ENCODE measurements around the gene PNKD.
"Not testable (repeated sequence)": the region's sequence is repeated elsewhere in the genome, so short reads cannot be mapped to it uniquely, and the experiment has no call there.

PNKD gene

GRCh38 chr2:218314764-218315163 is 44.4 kb downstream of the PNKD start:
- not testable (repeated sequence) for DNase-seq (ENCODE audit: low read depth in 4 of 4, low spot score in 1 of 4)

- no peak for DNase-seq (ENCODE audit: low read depth in 4 of 4, low spot score in 1 of 4)
These were observed 45.1 kb downstream of the PNKD start for GRCh38 chr2:218315397-218315796.

DNA sequence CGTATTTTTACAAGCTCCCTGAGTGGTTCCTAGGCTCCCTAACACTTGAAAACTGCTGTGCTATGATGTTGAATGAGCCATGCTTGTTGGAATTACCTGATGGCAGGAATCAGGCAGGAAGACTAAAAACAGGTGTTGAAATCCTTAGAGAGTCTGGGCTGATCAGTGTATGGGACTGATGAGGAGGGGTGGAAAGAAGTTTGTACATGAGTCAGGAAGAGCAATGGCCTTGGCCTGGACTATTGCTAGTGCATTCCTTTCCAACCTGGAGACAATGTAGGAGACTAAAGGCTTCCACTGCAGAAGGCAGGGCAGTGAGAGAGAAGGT is 46.9 kb downstream of the PNKD start:
- no peak for DNase-seq (ENCODE audit: low read depth in 4 of 4, low spot score in 1 of 4)

- DNase-seq (ENCODE audit: low read depth in 4 of 4, low spot score in 1 of 4), result no peak
These were observed 47.5 kb downstream of the PNKD start for GRCh38 chr2:218317835-218318234.

GRCh38 chr2:218318241-218318640 is 47.9 kb downstream of the PNKD start:
- DNase-seq (ENCODE audit: low read depth in 4 of 4, low spot score in 1 of 4), result no peak

DNA sequence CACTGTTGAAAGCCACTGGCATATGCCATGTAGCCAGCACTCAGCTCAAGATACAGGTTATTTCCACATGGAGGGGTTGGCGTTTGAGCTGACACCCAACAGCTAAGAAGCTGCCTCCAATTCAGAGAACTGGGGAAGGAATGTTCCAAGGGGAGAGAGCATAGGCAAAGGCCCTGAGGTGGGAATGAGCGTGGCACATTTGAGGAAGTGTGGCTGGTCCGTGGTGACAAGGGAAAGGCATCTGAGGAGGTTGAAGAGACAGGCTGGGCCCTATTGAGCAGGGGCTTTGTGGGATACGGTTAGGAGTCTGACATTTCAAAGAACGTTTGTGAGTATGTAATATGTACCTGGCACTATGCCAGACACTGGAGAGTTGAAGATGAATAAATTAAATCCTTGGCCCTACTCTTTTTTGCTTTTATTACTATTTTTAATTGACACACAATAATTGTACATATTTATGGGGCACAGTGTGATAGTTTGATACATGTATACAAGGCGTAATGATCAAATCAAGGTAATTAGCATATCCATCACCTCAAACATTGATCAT is 49.6 kb downstream of the PNKD start:
- no peak for DNase-seq (ENCODE audit: low read depth in 4 of 4, low spot score in 1 of 4)

DNA sequence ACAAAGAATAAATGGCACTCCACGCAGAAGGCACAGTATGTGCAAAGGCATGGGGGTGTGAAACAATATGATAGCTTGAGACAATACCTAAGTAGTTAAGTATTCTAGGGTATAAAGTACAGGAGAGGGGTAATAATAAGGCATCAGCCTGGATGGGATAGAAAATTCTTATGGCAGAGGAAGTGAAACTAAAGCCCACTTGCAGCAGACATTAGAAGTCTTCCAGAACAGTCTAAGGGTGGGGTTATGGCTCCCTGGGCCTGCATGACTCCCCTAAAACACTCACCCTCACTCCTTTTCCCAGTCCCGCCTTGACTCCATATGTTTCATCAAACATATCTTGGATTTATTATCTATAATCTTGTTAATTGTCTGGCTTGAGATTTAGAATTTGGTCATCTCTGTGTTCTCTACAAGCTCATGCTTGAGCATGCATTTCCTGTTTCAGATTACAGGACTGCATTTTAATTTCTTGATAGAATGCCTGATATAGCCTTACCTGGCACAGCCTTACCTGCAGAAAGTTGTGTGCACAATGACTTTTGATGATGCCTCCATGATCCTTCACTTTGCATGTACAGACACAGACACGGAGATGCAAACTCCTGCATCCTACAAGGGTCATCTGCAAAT is 50.5 kb downstream of the PNKD start:
- DNase-seq (ENCODE audit: low read depth in 4 of 4, low spot score in 1 of 4), result no peak

- peak; percentile 3 to 35 (median 32) for DNase-seq (ENCODE audit: low read depth in 4 of 4, low spot score in 1 of 4)
These were observed 52.6 kb downstream of the PNKD start for GRCh38 chr2:218322768-218323525.

DNA sequence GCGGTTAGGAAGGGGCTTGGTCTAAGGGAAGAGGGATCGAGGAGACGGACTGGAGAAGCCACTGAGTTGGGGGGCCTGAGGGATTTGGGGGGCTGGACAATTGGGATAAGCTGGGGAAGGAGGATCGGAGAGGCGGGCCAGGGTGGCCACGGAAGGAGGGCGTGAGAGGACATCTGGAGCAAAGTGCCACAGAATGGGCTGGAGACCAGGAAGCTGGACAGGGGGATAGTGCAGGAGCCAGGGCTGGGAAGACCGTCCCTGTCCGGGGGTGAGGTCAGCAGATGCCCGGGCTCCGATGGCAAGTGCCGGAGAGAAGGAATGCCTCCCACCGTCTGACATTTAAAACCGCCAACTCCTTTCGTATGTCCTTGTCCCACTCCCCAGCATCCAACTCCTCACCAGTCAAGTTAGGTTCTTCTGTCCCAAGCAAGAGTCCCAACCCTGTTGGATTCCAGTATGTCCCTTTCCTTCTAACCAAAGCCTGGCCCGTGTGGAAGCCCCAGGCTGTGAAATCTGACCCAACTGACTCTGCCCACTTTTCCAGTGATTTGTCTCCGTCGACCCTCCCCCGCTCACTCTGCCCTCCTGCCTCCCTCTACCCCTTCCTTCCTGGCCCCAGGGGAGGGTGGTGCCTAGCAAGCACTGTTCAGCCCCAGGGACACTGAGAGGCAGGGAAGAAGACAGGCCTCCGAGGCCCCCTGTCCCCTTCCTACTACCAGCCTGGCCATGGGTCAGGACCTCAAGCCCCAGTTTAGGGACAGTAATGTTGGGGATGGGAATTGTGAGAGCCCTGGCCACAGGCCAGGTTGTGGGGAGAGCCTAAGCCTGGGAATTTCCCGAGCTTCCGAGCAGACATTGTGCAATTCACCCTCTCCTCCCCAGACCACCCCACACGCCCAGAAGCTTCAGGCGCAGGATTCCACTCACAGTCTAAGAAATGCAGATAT is 53.5 kb downstream of the PNKD start:
- DNase-seq (ENCODE audit: low read depth in 4 of 4, low spot score in 1 of 4), result no peak

GRCh38 chr2:218325566-218326160 is 55.3 kb downstream of the PNKD start:
- no peak for DNase-seq (ENCODE audit: low read depth in 4 of 4, low spot score in 1 of 4)

DNA sequence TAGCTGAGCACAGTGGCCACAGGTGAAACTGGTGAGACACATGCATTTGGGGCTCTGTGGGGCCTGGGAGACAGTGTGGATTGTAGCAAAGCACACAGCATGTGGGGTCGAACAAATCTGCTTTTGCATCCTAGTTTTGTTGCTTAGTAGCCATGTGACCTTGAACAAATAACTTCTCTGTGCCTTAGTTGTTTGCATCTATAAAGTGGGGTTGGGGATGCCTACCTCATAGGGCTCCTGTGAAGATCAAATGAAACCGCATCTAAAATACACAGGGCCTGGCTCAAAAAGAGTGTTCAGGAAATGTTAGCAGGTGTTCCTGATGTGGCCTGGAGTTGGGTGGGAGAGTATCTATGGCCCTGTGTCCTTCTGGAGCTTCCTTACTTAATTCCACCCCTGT is 56.0 kb downstream of the PNKD start:
- DNase-seq (ENCODE audit: low read depth in 4 of 4, low spot score in 1 of 4), result no peak

GRCh38 chr2:218327451-218328210 is 57.3 kb downstream of the PNKD start:
- DNase-seq (ENCODE audit: low read depth in 4 of 4, low spot score in 1 of 4), result no peak

GRCh38 chr2:218328294-218328693 is 58.0 kb downstream of the PNKD start:
- no peak for DNase-seq (ENCODE audit: low read depth in 4 of 4, low spot score in 1 of 4)

DNA sequence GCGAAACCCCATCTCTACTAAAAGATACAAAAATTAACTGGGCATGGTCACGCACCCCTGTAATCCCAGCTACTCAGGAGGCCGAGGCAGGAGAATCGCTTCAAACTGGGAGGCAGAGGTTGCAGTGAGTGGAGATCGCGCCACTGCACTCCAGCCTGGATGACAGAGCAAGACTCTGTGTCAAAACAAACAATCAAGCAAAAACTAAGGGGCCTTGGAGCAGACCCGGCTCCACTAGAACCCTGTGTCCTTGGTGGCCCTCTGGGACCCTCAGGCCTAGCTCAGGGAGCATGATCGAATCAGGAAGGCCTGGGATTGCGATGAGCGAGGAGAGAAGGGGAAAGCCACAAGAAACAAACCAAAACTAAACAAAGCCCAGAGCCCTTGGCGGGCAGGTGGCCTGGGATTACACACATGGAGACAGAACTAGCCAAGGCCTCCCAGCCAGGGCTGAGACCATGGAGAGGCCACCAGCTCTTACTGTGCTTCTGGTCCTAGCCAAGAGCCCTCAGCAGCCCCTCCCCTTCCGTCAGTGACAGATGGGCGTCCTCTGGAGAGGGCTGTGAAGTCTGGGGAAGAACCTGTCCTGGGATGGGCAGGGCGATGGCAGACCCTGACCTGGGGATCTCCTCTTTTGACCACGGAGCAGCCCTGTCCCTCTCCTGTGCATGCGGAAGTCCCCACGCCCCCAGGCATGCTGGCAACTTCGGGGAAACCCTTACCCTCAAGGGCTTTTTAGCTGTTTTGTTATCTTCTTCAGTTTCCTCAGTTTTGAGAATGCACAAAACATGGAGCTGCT is 58.9 kb downstream of the PNKD start:
- no peak for DNase-seq (ENCODE audit: low read depth in 4 of 4, low spot score in 1 of 4)

DNA sequence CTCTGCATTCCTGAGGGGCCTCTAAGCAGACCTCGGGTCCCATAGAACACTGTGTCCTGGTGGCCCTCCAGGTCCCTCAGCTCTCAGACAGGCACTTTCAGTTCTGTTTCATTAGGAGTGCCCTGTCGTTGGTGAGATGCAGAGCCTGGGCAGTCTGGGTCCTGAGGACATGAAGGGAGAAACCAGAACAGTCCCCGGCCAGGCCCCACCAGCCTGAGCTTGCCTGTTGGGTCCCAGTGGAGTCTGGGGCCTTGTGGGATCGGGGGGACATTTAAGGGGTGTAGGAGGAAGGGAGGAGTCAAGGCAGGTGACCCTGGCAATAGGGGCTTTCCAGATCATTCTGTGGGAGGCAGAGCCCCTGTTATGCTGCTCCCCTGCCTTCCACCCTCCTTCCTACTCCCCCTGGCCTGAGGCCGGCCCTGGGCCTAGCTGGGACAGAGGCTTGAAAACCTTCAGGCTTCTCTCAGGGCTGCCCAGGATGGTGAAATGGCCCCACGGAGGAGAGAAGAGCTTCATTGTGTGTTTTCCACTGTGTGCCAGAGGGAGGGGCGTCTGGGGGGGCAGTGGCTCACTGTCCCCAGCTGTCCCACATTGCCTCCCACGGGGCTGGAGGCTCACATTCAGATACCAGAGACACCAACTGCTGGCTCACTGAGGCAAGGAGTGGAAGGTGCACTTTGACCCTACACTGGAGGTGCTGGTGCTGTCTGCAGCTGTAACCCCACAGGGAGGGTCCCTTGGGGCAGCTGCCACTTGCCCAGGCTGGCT is 59.7 kb downstream of the PNKD start:
- no peak for DNase-seq (ENCODE audit: low read depth in 4 of 4, low spot score in 1 of 4)

DNA sequence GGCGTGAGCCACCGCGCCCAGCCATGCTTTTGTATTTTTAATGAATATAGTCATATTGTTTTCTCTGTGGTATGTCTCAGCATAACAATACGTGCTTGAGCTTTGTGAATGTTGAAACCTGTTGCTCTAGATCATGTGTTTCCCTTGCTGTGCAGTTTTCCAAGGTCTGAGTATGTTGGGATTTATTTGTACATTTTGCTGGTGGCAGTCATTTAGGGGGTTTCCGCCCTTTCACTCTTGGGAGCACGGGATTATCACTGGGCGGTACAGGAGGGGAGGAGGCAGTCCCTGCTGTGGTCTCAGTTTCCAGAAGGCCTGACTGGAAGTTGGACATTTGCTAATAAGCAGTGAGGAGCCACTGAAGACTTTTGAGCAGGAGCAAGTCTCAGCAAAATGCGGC is 61.4 kb downstream of the PNKD start:
- no peak for DNase-seq (ENCODE audit: low read depth in 4 of 4, low spot score in 1 of 4)

GRCh38 chr2:218332288-218332687 is 62.0 kb downstream of the PNKD start:
- DNase-seq (ENCODE audit: low read depth in 4 of 4, low spot score in 1 of 4), result no peak

DNA sequence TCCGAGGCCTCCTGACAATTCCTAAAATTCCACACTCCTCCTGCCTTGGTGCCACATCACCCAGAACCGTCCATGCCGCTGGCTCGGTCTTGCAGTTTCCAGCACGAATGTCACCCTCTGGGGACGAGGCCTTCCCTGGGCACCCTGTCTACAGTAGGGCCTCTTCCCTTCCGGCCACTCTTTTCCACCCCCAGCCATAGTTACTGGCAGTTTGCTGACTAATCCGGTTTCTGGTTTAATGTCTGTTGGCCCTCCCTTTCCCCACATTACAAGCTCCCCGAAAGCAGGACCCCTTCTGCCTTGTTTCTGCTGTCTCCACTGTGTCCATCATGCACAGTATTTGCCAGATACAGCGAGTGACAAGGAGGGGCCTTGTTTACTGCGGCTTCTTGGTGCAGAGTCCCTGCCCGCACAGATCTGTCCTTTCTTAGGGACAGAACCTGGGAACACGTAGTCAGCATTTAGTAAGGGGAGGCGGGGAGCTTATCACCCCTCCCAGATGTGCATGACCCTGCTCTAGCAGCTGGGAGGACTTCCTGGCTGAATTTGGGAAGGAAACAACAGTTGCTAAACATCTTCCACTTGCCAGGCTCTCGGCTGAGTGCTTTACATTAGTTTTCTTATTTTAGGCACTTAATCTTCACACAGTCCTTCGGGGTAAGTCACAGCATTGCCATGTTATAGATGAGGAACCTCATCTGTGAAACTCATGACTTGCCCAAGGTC is 62.8 kb downstream of the PNKD start:
- DNase-seq (ENCODE audit: low read depth in 4 of 4, low spot score in 1 of 4), result no peak

Data from stimulated activated CD4-positive, alpha-beta T cell treated with anti-CD3 and anti-CD28 coated beads, Interleukin-1b, Interleukin-23, amount 100 ng/mL, for 24 hours (primary cell).